NB4 (cell line): ENCODE measurements around the gene SCAPER.
"Not testable (repeated sequence)": the region's sequence is repeated elsewhere in the genome, so short reads cannot be mapped to it uniquely, and the experiment has no call there.

Experiments
- DNase-seq: peaks from one replicate; pipeline ENCODE4 v3.0.0; 2010; ENCODE audit warnings: low read depth
- H3K4me3 ChIP-seq: one replicate; pipeline ENCODE4 v1.5.1; 2011; ENCODE audit warnings: mild to moderate bottlenecking, low read depth, low read length, moderate library complexity
- MYC ChIP-seq: IDR thresholded peaks from 2 replicates; pipeline ENCODE4 v1.6.1; 2011; ENCODE audit warnings: low read depth, low read length
- POLR2A ChIP-seq: IDR thresholded peaks from 2 replicates; pipeline ENCODE4 v1.6.1; 2011; ENCODE audit warnings: mild to moderate bottlenecking; ENCODE audit not compliant: insufficient read length; ENCODE audit errors: extremely low read depth
- TF ChIP-seq, protein P1 (sequence below): IDR thresholded peaks from one replicate; pipeline ENCODE4 v1.5.1; 2012; ENCODE audit warnings: low read depth, low read length
- TF ChIP-seq, protein P2 (sequence below): IDR thresholded peaks from 2 replicates; pipeline ENCODE4 v1.6.1; 2011; ENCODE audit warnings: low read depth, low read length

Gene SCAPER

DNA sequence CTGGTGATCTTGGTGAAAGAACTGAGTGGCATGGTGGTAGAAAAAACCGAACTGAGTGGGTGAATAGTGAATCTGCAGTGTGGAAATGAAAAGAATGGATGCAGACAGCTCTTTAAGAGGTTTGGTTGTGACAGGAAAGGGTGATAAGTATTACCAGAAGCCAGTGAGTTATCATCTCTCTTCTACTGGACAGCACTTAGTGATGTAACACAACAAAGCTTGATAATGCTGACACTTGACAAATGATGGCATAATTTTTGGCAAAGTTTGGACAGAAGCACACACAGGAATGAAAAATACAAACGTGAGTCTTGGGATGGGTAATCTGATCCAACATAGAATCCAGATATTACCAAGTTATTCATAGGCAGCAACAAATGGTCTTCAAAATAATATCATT, 456.4 kb downstream of the SCAPER start:
- H3K4me3 ChIP-seq = no peak overlapping the region
- TF ChIP-seq MYC = no peak
- TF ChIP-seq POLR2A = no peak
- TF ChIP-seq, protein P1, sequence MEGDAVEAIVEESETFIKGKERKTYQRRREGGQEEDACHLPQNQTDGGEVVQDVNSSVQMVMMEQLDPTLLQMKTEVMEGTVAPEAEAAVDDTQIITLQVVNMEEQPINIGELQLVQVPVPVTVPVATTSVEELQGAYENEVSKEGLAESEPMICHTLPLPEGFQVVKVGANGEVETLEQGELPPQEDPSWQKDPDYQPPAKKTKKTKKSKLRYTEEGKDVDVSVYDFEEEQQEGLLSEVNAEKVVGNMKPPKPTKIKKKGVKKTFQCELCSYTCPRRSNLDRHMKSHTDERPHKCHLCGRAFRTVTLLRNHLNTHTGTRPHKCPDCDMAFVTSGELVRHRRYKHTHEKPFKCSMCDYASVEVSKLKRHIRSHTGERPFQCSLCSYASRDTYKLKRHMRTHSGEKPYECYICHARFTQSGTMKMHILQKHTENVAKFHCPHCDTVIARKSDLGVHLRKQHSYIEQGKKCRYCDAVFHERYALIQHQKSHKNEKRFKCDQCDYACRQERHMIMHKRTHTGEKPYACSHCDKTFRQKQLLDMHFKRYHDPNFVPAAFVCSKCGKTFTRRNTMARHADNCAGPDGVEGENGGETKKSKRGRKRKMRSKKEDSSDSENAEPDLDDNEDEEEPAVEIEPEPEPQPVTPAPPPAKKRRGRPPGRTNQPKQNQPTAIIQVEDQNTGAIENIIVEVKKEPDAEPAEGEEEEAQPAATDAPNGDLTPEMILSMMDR = no peak
- TF ChIP-seq, protein P2, sequence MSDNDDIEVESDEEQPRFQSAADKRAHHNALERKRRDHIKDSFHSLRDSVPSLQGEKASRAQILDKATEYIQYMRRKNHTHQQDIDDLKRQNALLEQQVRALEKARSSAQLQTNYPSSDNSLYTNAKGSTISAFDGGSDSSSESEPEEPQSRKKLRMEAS = no peak
- no peak for DNase-seq

DNA sequence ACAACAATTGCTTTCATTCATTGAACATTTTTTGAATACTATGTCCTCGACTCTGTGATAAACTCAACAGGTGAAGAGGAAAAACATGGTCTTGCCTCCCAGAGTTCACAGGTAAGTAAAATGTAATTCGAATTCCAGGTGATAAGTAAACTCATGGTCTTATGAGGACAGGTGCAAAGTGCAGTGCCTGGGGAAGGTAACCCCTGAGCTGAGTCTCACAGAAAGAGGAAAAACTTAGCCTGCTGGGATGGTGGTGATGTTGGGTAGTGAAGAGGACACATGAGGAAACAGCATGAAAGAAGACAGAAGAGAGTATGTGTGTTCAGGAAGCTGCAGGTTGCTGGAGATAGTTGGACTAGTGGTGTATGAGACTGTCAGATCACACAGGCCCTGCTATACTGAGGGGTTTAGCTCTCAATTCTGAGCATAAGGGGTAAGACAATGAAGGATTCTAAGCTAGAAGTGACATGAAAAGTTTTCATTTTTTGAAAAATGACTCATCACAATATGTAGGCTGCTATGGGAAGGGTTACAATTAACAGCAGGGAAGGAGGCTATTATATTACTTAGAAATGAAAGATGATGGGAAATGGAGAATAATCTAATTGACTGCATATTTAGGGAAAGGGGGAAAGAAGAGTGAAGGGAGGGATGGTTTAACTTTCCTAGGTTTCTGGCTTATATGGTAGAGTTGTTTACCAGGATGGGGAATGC, 457.3 kb downstream of the SCAPER start:
- DNase-seq = no peak
- no peak overlapping the region for H3K4me3 ChIP-seq
- TF ChIP-seq, protein P2 = no peak
- TF ChIP-seq MYC (no peak), POLR2A (no peak)
- TF ChIP-seq, protein P1 = no peak

DNA sequence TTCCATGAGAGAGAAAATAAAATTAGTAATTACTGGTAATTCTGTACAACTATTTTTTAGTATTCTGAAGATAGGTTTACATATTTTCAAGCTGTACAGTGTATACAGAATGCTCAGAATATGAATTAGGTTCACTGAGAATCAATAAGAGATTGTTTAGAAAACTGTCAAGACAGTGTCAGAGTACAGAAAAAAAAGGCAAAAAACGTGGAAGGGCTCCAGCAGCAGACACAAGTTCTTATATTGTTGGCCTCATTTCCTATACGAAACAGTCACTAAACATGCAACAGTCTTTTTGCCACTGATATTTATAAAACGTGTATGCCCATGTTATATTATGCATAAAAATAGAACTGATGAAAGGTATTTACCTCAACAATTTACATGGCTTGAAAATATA, 464.7 kb downstream of the SCAPER start:
- DNase-seq = no peak
- H3K4me3 ChIP-seq = no peak overlapping the region
- TF ChIP-seq POLR2A = no peak
- TF ChIP-seq MYC = no peak
- TF ChIP-seq, protein P1 = no peak
- TF ChIP-seq, protein P2 = no peak

DNA sequence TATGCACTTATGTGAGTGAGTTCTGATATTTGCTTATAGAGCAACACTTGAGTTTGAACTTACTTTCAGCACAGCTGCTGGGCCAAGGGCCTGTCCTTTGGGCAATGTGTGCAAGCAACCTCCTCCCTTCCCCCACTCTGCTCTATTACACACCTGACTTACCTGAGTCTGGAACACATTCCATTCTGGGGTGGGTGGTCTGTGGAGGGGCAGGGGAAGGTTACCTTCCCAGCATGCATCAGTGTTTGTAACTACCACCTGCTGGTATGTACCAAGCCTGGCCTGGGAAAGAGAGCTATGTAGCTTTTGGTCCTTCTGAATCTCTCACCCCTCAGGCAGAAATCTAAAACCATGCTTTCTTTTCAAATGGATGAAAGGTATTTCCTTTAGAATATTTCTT, 465.6 kb downstream of the SCAPER start:
- no peak for DNase-seq
- TF ChIP-seq MYC (no peak), POLR2A (no peak)
- TF ChIP-seq, protein P2 = no peak
- TF ChIP-seq, protein P1 = no peak
- no peak overlapping the region for H3K4me3 ChIP-seq

DNA sequence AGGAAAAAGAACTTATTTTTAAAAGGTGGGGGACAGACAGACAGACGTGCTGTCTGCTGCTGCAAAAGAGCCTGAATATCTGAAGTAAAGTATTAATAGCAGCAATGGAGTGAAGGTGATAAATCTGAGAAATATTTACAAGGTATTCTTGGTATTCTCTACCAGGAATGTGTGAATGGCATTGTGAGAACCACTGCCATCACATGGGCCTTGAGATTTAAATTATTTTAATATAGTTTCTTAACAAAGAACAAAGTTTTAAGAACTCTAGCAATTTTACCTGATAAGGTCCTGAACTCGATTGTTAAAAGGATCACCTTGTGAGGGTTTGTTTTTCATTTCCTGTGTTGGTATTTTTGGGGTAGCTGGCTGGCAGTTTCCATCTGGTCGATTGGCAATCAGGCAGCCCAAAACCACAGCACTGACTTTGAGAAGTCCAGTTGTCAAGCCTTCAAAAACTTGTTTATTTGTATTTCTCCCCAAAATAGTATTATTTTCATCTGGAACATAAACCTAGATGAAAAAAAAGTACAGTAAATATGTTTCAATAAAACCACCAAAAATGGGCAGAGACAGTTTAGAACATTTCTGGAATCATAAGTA, 471.2 kb downstream of the SCAPER start:
- H3K4me3 ChIP-seq = no peak overlapping the region
- DNase-seq = no peak
- TF ChIP-seq, protein P2 = no peak
- TF ChIP-seq POLR2A = no peak
- TF ChIP-seq, protein P1 = no peak
- no peak for TF ChIP-seq MYC

DNA sequence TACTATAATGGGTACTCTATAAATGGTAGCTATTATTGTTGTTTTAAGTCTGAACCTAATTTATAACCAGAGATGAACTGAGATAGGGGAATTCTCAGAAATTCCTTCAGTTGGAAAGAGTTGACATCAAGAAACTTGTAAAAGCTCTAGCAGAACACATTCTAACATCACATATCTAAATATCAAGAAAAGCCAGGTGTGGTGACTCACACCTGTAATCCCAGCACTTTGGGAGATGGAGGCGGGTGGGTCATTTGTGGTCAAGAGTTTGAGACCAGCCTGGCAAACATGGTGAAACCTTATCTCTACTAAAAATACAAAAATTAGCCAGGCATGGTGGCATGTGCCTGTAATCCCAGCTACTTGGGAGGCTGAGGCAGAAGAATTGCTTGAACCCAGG, 472.1 kb downstream of the SCAPER start:
- not testable (repeated sequence) for H3K4me3 ChIP-seq, DNase-seq
